COR-L47 (cell line): ENCODE data around the gene SCRG1.

Experiments
- DNase-seq: peaks from one replicate; lab custom pipeline; 2025; lab: John Stamatoyannopoulos, UW

SCRG1 gene

DNA sequence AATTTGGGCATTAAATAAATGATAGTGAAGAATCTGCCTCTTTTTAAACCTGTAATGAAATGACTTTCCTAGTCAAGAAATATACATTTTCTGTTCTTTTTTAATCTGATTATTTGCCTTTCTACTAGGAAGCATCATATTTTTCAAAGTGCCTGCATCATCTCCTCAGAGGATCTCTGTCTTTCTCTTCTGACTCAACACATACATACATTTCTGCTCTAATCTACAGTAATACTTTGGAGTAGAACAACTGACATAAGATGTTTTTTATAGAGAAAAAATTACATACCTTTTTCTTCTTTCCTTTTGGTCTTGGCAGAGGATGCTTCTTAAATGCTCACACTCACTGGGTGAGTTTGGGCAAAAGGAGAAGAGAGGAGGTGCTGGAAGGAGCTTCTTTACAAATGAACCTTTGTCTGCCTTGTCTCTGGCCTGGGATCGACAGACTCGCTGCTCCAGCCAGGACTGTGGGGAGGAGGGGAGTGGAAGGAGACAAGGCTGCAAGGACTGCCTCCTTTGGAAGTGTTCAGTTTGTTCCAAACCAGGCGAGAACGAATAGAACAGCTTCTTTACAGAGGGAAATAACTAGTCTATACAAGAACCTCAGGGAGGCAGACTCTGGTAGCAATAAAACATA, at the start of gene SCRG1:
Gene SCRG1 (minus strand): TSS at position 338 of the 637 bp plus-strand sequence. CDS start 7,702 bp downstream, outside the sequence.
- no peak for DNase-seq

DNA sequence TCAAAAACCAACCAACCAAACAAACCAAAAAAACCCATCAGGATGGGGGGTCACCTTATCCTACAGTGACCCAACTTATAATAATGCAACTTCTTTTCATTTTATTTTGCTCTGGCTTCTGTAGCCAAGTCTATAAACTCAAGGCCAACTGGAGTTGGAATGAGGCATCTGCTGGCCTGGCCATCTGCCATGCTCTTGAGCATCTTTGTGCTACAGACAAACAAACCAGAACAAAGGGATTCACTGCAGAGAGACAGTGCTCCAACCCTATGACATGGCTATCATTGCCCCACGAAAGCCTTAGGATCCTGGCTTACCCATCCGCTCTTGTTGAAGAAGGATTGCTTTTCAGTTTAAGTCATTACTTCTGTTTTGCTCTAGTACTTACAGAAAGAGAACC, 49.2 kb upstream of the SCRG1 start:
- peak; percentile 79 for DNase-seq

DNA sequence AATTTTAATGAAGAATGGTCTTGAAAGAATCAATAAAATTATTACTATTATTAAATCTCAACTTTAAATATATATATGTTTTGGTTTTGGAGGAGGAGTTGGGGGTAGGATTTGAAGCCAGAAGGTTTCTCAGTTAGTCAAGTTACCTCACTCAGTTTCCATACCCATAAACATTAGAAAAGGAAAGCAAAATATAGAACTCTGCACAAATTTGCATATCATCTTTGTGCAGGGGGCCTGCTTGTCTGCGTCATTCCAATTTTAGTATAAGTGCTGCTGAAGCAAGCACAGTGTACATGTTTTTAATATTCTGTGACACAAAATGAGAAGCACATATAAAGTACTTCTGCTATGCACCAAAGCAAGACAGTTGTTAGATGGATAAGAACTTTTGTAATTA, 47.5 kb upstream of the SCRG1 start:
- DNase-seq = no peak

GRCh38 chr4:173443121-173443520, 44.2 kb upstream of the SCRG1 start:
- no peak for DNase-seq

DNA sequence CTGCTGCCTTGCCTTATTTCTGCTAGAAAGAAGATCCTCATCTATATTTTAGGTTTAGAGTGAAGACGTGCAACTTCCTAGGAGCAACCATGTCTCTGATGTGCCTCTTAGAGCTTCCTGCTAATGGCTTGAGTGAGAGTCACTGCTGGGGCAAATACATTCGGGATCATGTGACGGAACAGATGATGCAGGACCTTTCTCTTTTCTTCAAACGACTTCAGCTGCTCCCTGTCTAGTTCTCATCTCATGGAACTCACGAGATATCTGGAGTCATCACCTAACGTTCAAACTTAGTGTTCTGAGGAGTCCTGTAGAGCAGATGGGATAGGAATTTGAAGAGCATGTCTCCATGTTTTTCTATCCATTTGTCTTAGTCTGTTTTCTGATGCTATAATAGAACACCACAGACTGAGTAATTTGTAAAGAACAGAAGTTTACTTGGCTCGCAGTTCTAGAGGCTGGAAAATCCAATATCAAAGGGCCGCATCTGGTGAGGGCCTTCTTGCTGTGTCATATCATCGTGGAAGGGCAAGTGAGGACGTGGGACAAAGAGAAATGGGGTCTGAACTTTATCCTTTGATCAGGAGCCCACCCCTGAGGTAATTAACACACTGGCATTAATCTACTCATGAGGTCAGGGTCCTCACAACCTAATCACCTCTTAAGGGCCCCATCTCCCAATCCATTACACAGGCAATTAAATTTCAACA, 43.5 kb upstream of the SCRG1 start:
- DNase-seq = no peak

DNA sequence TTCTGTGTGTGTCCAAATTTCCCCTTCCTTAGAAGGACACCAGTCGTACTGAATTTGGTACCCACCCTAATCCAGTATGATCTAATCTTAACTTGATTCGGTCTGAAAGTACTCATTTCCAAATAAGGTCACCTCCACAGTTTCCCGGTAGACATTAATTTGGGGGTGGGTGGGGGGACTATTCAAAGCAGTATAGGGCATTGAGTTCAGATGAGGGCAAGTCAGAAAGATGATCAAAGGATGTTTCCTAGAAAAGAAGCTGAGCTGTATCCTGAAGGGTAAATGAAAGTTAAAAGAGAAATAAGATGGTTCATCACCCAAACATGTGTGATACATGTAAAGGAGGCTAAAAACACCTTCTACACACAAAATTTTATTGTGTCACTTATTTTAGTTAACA, 42.0 kb upstream of the SCRG1 start:
- DNase-seq = no peak

- no peak for DNase-seq
Observed at GRCh38 chr4:173436771-173437265, 37.9 kb upstream of the SCRG1 start.

- DNase-seq = no peak
Observed at GRCh38 chr4:173436149-173436579, 37.2 kb upstream of the SCRG1 start.

DNA sequence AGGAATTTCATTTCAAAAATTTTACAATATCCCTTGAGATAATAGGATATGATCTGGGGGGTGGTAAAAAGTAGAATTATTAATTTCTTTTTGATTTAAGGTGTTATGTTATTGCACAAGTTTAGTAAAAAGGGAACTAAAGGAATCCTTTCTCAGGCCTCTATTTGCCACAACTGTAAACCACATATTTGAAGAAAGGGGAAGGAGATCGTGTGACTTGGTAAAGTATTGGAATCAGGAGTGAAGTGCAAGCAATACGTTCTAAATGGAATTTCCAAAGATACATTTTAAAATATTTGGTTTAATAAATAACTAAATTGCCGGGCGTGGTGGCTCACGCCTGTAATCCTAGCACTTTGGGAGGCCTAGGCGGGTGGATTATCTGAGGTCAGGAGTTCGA, 35.3 kb upstream of the SCRG1 start:
- no peak for DNase-seq

DNA sequence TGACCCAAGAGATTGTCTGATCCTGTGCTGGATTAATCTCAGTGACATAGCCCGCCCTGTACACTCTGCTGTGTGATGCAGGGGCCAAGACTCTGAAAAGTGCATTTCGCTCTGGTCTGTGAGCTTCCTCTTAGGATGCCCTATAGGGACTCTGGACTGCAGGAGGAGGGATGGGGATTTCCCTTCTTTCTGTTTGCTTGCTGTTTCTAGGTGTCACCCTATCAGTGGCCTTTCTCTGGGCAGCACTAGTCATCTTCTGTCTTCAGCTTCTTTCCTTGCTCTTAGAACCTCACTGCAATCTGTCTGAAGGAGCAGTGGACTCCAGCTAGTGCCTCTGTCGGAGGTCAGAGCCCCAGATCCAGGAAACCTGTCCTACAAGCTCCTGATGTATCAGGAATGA, 34.5 kb upstream of the SCRG1 start:
- DNase-seq = no peak

- no peak for DNase-seq
Observed at GRCh38 chr4:173432430-173432829, 33.5 kb upstream of the SCRG1 start.

DNA sequence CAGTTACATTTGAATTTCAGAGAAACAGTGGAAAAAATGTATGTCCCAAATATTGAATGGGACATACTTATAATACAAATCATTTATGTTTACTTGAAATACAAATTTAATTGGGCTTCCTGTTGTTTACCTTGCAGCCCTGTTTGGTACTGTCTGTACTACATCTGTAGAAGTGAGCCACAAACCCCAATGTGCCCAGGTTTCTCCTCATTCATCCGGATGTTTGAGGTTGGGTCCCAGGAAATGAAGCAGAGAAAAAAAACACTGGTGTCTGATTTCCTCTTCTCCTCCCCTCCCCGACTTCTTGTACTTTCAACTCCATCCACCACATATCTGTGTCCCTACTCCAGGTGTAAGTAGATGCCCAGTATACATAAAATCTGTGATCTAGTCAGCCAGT, 27.1 kb upstream of the SCRG1 start:
- no peak for DNase-seq

DNA sequence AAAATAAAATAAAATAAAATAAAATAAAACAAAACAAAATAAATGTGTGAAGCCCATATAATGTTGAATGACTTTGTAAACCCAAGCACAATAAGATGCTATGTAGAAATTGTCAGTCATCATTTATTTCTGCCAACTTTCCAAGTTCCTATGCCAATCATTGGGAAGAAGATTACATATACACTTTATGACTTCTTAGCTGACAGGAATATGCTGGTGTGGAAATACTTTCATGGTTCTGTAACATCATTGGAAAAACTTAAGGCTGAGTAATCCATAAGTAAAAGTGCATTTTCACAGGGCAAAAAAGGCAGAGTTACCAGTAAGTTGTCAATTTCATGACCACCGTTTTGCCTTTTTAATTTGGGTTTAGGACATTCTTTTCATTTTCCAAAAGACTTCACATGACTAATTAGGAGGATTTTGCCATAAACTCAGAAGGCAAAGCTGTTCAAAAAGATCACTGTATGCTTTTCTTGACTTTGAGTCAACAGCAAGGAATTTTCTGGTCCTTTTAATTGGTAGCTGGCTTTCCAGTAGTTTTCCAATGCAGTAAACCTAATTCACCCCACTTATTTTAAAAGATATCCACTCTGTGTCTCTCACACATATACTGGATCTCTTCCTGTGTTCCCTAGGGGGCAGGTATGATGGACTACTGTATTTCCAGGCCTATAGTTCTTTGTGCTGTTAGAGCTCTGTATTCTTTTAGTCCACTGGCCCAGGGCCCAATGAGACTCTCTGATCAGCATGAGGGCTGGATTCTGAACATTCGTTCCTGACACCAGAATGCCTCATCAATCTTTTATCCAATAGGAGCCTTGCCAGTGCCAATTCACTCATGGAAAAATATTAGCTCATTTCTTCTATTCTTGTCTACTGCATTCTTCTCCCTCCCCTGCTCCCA, 26.2 kb upstream of the SCRG1 start:
- no peak for DNase-seq

DNA sequence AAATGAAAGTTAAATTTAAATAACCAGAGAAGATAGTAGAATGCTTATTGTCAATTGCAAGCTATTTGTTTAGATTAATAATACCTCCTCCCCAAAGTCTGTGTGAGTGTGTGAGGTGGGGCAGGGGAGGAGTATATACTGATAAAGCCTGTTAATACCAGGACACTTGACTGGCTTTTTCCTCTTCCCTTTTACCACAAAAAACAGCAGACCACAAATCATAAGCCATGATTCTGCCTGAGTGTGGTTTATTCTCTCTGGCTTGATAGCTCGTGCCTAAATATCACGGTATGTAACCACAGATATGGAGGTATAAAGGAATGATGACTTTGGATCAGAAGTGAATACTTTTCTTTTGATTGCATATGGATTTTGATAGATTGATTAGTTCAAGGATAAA, 21.9 kb upstream of the SCRG1 start:
- DNase-seq = no peak

GRCh38 chr4:173420324-173420752, 21.4 kb upstream of the SCRG1 start:
- peak; percentile 29 for DNase-seq

- no peak for DNase-seq
Observed at GRCh38 chr4:173418639-173419038, 19.7 kb upstream of the SCRG1 start.

DNA sequence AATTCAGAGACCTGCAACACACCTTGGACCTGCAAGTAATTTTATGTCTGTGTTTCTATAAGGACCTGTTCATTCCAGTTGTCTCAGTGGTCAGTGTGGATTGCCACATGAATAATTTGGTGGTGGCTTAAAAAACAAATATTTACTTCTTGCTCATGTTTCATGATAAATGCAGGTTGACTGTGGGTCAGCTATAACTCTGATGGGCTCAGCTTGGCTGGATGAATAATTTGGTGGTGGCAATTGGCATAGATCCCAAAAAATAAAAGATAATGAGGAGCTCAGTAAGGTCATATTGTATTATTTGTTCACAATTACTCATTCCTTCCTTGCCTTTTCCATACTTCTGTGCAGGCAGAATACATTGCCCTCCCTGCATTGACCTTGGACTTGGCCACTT, 18.9 kb upstream of the SCRG1 start:
- no peak for DNase-seq

GRCh38 chr4:173415885-173416653, 17.2 kb upstream of the SCRG1 start:
- DNase-seq = no peak

- DNase-seq = no peak
Observed at GRCh38 chr4:173415092-173415491, 16.2 kb upstream of the SCRG1 start.

GRCh38 chr4:173414456-173414855, 15.5 kb upstream of the SCRG1 start:
- no peak for DNase-seq

- no peak for DNase-seq
Observed at GRCh38 chr4:173413036-173413435, 14.1 kb upstream of the SCRG1 start.
